Measurements from ENCODE around the gene A2M.
A peak's percentile ranks its signal among the peaks of the same experiment; 100 is the strongest.

A2M gene

DNA sequence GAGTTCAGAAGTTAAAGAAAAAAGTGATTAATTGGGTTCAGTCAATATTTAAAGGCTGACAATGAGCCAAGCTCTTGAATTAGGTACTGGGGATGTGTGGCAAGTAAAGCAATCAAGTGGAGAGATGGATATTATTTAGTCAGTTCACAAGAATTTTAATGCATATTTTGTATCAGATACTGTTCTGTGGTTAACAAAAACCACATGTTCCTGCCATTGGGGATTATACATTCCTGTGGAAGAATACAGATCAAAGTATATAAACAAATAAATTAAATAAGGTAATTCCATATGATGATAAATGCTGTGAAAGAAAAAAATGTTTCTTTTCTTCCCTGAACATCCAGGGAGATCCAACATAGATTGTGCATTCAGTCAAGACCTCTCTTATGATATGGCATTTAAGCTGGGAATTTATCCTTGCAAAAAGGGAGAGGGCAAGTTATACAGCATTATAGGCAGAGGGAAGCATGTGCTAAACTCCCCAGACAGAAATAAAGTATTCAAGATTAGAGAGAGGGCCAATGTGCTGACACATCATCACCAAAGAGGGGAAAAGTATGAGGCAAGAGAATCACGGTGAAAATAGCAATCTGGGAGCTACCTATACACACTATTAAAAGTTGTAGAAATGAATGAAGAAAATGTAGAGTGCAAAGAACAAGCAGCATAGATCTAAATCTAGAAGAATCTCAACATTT lies 17.6 kb upstream of the A2M start:
- H2BK5ac ChIP-seq (ENCODE audit: low read depth, low read length, poor library complexity), result no peak overlapping the region
- no peak overlapping the region for H4K91ac ChIP-seq (ENCODE audit: low read depth, low read length)
- no peak overlapping the region for H3K9ac ChIP-seq (ENCODE audit: low read length)
- H3K23ac ChIP-seq (ENCODE audit: low read length), result no peak overlapping the region
- H4K8ac ChIP-seq (ENCODE audit: low read depth, low read length), result no peak overlapping the region
- no peak overlapping the region for H3K18ac ChIP-seq (ENCODE audit: low read length)
- no peak overlapping the region for H3K4me3 ChIP-seq (ENCODE audit: low read depth, low read length)
- H3K27ac ChIP-seq (ENCODE audit: low read depth, low read length), result no peak overlapping the region
- H3K79me1 ChIP-seq (ENCODE audit: low read length), result no peaks in the 10 kb centered on the region
- no peak overlapping the region for H3K4me2 ChIP-seq (ENCODE audit: low read length)
- no peaks in the 10 kb centered on the region for H3K79me2 ChIP-seq (ENCODE audit: control insufficient read depth, insufficient read depth, low read length, poor library complexity)
- H3K9me3 ChIP-seq (ENCODE audit: insufficient read depth, low read depth, low read length), result peaks cover 3% of the 10 kb centered on the region
- H3K27me3 ChIP-seq (ENCODE audit: insufficient read depth, low read length), result no peaks in the 10 kb centered on the region
- H2AFZ ChIP-seq (ENCODE audit: insufficient read depth, low read length, poor library complexity), result no peak overlapping the region
- no peak overlapping the region for H2AK5ac ChIP-seq (ENCODE audit: low read length)
- H2BK12ac ChIP-seq (ENCODE audit: low read length), result no peak overlapping the region
- no CpG with 5 or more reads among the region's 1 CpG for WGBS (ENCODE audit: extremely low coverage, insufficient coverage, insufficient read length)
- H3K4me1 ChIP-seq (ENCODE audit: control insufficient read depth in 1 of 2, insufficient read depth in 2 of 2, low read length in 2 of 2), result no peaks in the 10 kb centered on the region
- no peak overlapping the region for H3K4ac ChIP-seq (ENCODE audit: low read depth, low read length)
- no peak overlapping the region for H2BK120ac ChIP-seq (ENCODE audit: insufficient read depth, low read length, poor library complexity)
- H3K36me3 ChIP-seq (ENCODE audit: control insufficient read depth in 1 of 2, insufficient read depth in 2 of 2, low read length in 2 of 2), result no peaks in the 10 kb centered on the region
- DNase-seq, result no peak
- no peak overlapping the region for H3K14ac ChIP-seq (ENCODE audit: low read length)
- no peak overlapping the region for H4K12ac ChIP-seq (ENCODE audit: low read depth, low read length)

DNA sequence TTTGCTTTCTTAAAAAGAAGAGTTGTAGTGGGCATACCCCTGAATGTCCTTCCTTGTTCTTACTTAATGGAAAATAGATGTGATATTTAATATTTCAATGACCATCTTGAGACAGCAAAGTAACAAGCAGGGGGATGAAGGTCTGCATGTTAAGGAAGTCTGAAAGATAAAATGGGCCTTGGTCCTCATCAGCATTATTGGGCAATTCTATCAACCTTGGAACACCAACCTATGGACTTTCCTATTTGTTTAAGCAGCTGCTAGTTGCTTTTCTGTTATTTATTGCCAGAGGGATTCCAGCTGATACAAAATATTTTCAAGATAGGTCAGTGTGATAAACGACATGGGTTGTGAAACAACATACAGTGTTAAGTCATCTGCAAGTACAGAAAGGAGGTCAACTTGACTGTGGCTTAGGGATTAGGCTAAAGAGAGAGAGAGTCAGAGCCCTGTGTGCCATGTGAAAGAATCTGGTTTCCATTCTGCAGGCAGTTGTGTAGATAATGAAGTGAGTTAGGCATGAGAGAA lies 16.4 kb upstream of the A2M start:
- Histone ChIP-seq H3K27me3 (ENCODE audit: insufficient read depth, low read length) (no peaks in the 10 kb centered on the region), H3K9me3 (ENCODE audit: insufficient read depth, low read depth, low read length) (peaks cover 8% of the 10 kb centered on the region), H3K18ac (ENCODE audit: low read length) (no peak overlapping the region), H2BK12ac (ENCODE audit: low read length) (no peak overlapping the region), H3K4me2 (ENCODE audit: low read length) (no peak overlapping the region), H3K36me3 (ENCODE audit: control insufficient read depth in 1 of 2, insufficient read depth in 2 of 2, low read length in 2 of 2) (no peaks in the 10 kb centered on the region), H3K4ac (ENCODE audit: low read depth, low read length) (no peak overlapping the region), H3K23ac (ENCODE audit: low read length) (no peak overlapping the region), H2AK5ac (ENCODE audit: low read length) (no peak overlapping the region), H2AFZ (ENCODE audit: insufficient read depth, low read length, poor library complexity) (no peak overlapping the region), H2BK120ac (ENCODE audit: insufficient read depth, low read length, poor library complexity) (no peak overlapping the region), H4K91ac (ENCODE audit: low read depth, low read length) (no peak overlapping the region), H3K14ac (ENCODE audit: low read length) (no peak overlapping the region), H3K4me3 (ENCODE audit: low read depth, low read length) (no peak overlapping the region), H3K9ac (ENCODE audit: low read length) (no peak overlapping the region), H4K12ac (ENCODE audit: low read depth, low read length) (no peak overlapping the region), H3K79me1 (ENCODE audit: low read length) (no peaks in the 10 kb centered on the region), H4K8ac (ENCODE audit: low read depth, low read length) (no peak overlapping the region), H3K27ac (ENCODE audit: low read depth, low read length) (no peak overlapping the region), H2BK5ac (ENCODE audit: low read depth, low read length, poor library complexity) (no peak overlapping the region), H3K79me2 (ENCODE audit: control insufficient read depth, insufficient read depth, low read length, poor library complexity) (no peaks in the 10 kb centered on the region), H3K4me1 (ENCODE audit: control insufficient read depth in 1 of 2, insufficient read depth in 2 of 2, low read length in 2 of 2) (no peaks in the 10 kb centered on the region)
- WGBS (ENCODE audit: extremely low coverage, insufficient coverage, insufficient read length), result no CpG with 5 or more reads among the region's 1 CpG
- DNase-seq, result peak; percentile 6 to 63

DNA sequence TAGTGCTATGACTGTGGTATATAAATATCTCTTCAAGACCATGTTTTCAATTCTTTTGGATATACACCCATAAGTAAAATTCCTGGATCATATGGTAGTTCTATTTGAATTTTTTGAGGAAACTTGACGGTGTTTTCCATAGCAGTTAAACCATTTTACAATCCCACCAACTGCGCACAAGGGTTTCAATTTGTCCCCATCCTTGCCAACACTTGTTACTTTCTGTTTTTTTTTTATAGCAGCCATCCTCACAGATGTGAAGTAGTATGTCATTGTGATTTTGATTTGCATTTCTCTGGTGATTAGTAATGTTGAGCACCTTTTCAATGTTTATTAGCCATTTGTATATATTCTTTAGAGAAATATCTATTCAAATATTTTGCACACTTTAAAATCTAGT lies 14.5 kb upstream of the A2M start:
- Histone ChIP-seq H3K23ac (ENCODE audit: low read length) (no peak overlapping the region), H3K27ac (ENCODE audit: low read depth, low read length) (no peak overlapping the region), H3K4ac (ENCODE audit: low read depth, low read length) (no peak overlapping the region), H3K4me2 (ENCODE audit: low read length) (no peak overlapping the region), H4K91ac (ENCODE audit: low read depth, low read length) (no peak overlapping the region), H3K4me1 (ENCODE audit: control insufficient read depth in 1 of 2, insufficient read depth in 2 of 2, low read length in 2 of 2) (no peaks in the 10 kb centered on the region), H3K36me3 (ENCODE audit: control insufficient read depth in 1 of 2, insufficient read depth in 2 of 2, low read length in 2 of 2) (no peaks in the 10 kb centered on the region), H3K79me2 (ENCODE audit: control insufficient read depth, insufficient read depth, low read length, poor library complexity) (no peaks in the 10 kb centered on the region), H3K9ac (ENCODE audit: low read length) (no peak overlapping the region), H3K4me3 (ENCODE audit: low read depth, low read length) (no peak overlapping the region), H4K8ac (ENCODE audit: low read depth, low read length) (no peak overlapping the region), H2BK120ac (ENCODE audit: insufficient read depth, low read length, poor library complexity) (no peak overlapping the region), H2AK5ac (ENCODE audit: low read length) (no peak overlapping the region), H3K9me3 (ENCODE audit: insufficient read depth, low read depth, low read length) (peaks cover 8% of the 10 kb centered on the region), H2AFZ (ENCODE audit: insufficient read depth, low read length, poor library complexity) (no peak overlapping the region), H3K79me1 (ENCODE audit: low read length) (no peaks in the 10 kb centered on the region), H3K18ac (ENCODE audit: low read length) (no peak overlapping the region), H2BK12ac (ENCODE audit: low read length) (no peak overlapping the region), H3K27me3 (ENCODE audit: insufficient read depth, low read length) (no peaks in the 10 kb centered on the region), H2BK5ac (ENCODE audit: low read depth, low read length, poor library complexity) (no peak overlapping the region), H4K12ac (ENCODE audit: low read depth, low read length) (no peak overlapping the region), H3K14ac (ENCODE audit: low read length) (no peak overlapping the region)
- no CpG with 5 or more reads among the region's 2 CpGs for WGBS (ENCODE audit: extremely low coverage, insufficient coverage, insufficient read length)
- DNase-seq, result no peak

DNA sequence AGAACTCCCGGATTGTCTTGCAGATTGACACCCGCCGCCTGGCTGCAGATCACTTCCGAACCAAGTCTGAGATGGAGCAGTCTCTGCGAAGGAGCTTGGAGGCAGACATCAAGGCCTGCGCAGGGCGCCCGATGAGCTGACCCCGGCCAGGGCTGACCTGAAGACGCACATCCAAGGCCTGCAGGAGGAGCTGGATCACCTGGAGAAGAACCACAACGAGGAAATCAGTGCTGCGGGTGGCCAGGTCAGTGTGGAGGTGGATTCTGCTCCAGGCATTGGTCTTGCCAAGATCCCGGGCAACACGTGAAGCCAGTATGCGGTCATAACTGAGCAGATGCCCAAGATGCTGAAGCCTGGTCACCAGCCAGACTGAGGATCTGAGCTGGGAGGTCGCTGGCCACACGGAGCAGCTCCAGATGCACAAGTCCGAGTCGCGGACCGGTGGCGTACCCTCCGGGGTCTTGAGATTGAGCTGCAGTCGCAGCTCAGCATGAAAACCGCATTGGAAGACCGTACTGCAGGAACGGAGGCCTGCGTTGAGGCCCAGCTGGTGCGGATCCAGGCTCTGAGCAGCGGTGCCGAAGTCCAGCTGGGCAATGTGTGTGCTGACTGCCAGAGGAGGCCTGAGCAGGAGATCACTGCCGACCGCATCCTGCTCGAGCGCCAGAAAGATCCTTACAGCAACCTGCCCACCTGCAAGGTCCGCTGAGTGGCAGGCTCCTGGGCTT lies 12.4 kb upstream of the A2M start:
- Histone ChIP-seq H3K9ac (ENCODE audit: low read length) (no peak overlapping the region), H3K79me1 (ENCODE audit: low read length) (no peaks in the 10 kb centered on the region), H2BK12ac (ENCODE audit: low read length) (no peak overlapping the region), H3K27ac (ENCODE audit: low read depth, low read length) (no peak overlapping the region), H3K14ac (ENCODE audit: low read length) (no peak overlapping the region), H3K4ac (ENCODE audit: low read depth, low read length) (no peak overlapping the region), H4K12ac (ENCODE audit: low read depth, low read length) (no peak overlapping the region), H3K23ac (ENCODE audit: low read length) (no peak overlapping the region), H2BK120ac (ENCODE audit: insufficient read depth, low read length, poor library complexity) (no peak overlapping the region), H2AFZ (ENCODE audit: insufficient read depth, low read length, poor library complexity) (no peak overlapping the region), H3K4me3 (ENCODE audit: low read depth, low read length) (no peak overlapping the region), H3K4me1 (ENCODE audit: control insufficient read depth in 1 of 2, insufficient read depth in 2 of 2, low read length in 2 of 2) (no peaks in the 10 kb centered on the region), H3K4me2 (ENCODE audit: low read length) (no peak overlapping the region), H4K91ac (ENCODE audit: low read depth, low read length) (no peak overlapping the region), H2BK5ac (ENCODE audit: low read depth, low read length, poor library complexity) (no peak overlapping the region), H3K9me3 (ENCODE audit: insufficient read depth, low read depth, low read length) (peaks cover 6% of the 10 kb centered on the region), H2AK5ac (ENCODE audit: low read length) (no peak overlapping the region), H3K18ac (ENCODE audit: low read length) (no peak overlapping the region), H3K79me2 (ENCODE audit: control insufficient read depth, insufficient read depth, low read length, poor library complexity) (no peaks in the 10 kb centered on the region), H3K36me3 (ENCODE audit: control insufficient read depth in 1 of 2, insufficient read depth in 2 of 2, low read length in 2 of 2) (no peaks in the 10 kb centered on the region), H4K8ac (ENCODE audit: low read depth, low read length) (no peak overlapping the region), H3K27me3 (ENCODE audit: insufficient read depth, low read length) (no peaks in the 10 kb centered on the region)
- WGBS (ENCODE audit: extremely low coverage, insufficient coverage, insufficient read length), result no CpG with 5 or more reads among the region's 36 CpGs
- no peak for DNase-seq
